SK-N-SH treated with all-trans-retinoic acid at 6 μM for 48 hours (cell line): ENCODE results near the gene ARFGEF2.

ENCODE experiments used
- BACH2 ChIP-seq: fragments of 250-450 bp; sonication (Bioruptor Pico); IDR thresholded peaks from 2 replicates; pipeline ENCODE4 v1.9.0; 2021; ENCODE audit warnings: mild to moderate bottlenecking, borderline replicate concordance
- ESRRG ChIP-seq: fragments of 250-450 bp; sonication (Bioruptor Pico); IDR thresholded peaks from 2 replicates; pipeline ENCODE4 v1.6.1; 2021; ENCODE audit warnings: mild to moderate bottlenecking
- ISL1 ChIP-seq: fragments of 250-450 bp; sonication (Bioruptor Pico); IDR thresholded peaks from 2 replicates; pipeline ENCODE4 v2.1.2; 2022; ENCODE audit warnings: mild to moderate bottlenecking, moderate library complexity
- TCF4 ChIP-seq: fragments of 250-450 bp; sonication (Bioruptor Pico); IDR thresholded peaks from 2 replicates; pipeline ENCODE4 v1.8.0; 2021; ENCODE audit warnings: mild to moderate bottlenecking, moderate library complexity, borderline replicate concordance
- TOX ChIP-seq: fragments of 250-450 bp; sonication (Bioruptor Pico); IDR thresholded peaks from 2 replicates; pipeline ENCODE4 v1.8.0; 2021; ENCODE audit warnings: mild to moderate bottlenecking, moderate library complexity, borderline replicate concordance
- ZFP30 ChIP-seq: fragments of 450-650 bp; formaldehyde crosslinking; IDR thresholded peaks from 2 replicates; pipeline ENCODE4 v1.5.0; 2022; ENCODE audit warnings: mild to moderate bottlenecking, moderate library complexity
- ZNF565 ChIP-seq: fragments of 450-650 bp; formaldehyde crosslinking; conservative IDR thresholded peaks from 2 replicates; pipeline ENCODE4 v1.5.0; 2020; ENCODE audit warnings: low read depth, mild to moderate bottlenecking, moderate library complexity
- ZNF70 ChIP-seq: fragments of 450-650 bp; formaldehyde crosslinking; IDR thresholded peaks from 2 replicates; pipeline ENCODE4 v1.5.0; 2020; ENCODE audit warnings: mild to moderate bottlenecking, moderate library complexity
- ZNF8 ChIP-seq: fragments of 450-650 bp; formaldehyde crosslinking; IDR thresholded peaks from 2 replicates; pipeline ENCODE4 v1.5.0; 2020; ENCODE audit warnings: mild to moderate bottlenecking, moderate library complexity
- TF ChIP-seq, protein P1 (sequence below): fragments of 250-450 bp; sonication (Bioruptor Pico); IDR thresholded peaks from 2 replicates; pipeline ENCODE4 v1.8.0; 2020; ENCODE audit warnings: mild to moderate bottlenecking, moderate library complexity, borderline replicate concordance

DNA sequence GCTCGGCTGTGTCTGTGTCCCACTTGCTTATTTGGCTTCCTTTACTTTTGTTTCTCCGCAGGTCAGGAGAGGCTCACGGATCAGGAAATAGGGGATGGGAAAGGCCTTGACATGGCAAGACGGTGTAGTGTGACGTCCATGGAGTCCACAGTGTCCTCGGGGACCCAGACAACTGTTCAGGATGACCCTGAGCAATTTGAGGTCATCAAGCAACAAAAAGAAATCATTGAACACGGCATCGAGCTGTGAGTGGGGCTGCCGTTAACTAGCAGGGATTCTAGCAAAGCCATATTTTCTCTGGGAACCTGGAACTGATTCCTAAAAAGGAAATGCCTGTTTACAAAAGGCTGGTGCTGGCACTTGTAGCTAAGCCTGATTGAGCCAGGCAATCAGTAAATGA is 54.4 kb downstream of the ARFGEF2 start:
- TF ChIP-seq ZFP30 (CRISPR knock-in tag), result no peak
- no peak for TF ChIP-seq ZNF70 (CRISPR knock-in tag)
- no peak for TF ChIP-seq TCF4 (CRISPR knock-in tag)
- TF ChIP-seq, protein P1, sequence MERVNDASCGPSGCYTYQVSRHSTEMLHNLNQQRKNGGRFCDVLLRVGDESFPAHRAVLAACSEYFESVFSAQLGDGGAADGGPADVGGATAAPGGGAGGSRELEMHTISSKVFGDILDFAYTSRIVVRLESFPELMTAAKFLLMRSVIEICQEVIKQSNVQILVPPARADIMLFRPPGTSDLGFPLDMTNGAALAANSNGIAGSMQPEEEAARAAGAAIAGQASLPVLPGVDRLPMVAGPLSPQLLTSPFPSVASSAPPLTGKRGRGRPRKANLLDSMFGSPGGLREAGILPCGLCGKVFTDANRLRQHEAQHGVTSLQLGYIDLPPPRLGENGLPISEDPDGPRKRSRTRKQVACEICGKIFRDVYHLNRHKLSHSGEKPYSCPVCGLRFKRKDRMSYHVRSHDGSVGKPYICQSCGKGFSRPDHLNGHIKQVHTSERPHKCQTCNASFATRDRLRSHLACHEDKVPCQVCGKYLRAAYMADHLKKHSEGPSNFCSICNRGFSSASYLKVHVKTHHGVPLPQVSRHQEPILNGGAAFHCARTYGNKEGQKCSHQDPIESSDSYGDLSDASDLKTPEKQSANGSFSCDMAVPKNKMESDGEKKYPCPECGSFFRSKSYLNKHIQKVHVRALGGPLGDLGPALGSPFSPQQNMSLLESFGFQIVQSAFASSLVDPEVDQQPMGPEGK, result no peak
- TF ChIP-seq ESRRG (CRISPR knock-in tag), result no peak
- TF ChIP-seq TOX (CRISPR knock-in tag), result no peak
- TF ChIP-seq BACH2 (CRISPR knock-in tag), result no peak
- no peak for TF ChIP-seq ZNF8 (CRISPR knock-in tag)
- no peak for TF ChIP-seq ZNF565 (CRISPR knock-in tag)
- no peak for TF ChIP-seq ISL1 (CRISPR knock-in tag)
